ENCODE results near the gene GRIN2A.

Gene GRIN2A

DNA sequence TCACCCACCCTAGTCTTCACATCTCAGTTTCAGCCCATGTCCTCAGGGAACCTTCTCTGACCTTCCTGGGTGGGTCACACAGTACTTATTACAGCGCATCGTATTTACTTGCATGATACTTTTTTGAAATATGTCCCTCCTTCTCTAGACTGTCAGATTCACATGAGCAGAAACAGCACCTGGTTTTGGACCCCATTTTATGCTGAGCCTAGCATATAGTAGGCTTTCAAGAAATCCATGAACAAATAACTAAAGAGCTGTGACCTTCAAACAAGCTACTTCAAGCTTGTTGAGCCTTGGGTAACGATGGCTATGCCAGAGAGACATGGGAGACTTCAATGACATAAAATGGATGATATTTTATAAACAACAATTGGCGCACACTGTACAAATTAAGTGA lies 150.3 kb downstream of the GRIN2A start:
- ATAC-seq (no peak), DNase-seq (no peak)

DNA sequence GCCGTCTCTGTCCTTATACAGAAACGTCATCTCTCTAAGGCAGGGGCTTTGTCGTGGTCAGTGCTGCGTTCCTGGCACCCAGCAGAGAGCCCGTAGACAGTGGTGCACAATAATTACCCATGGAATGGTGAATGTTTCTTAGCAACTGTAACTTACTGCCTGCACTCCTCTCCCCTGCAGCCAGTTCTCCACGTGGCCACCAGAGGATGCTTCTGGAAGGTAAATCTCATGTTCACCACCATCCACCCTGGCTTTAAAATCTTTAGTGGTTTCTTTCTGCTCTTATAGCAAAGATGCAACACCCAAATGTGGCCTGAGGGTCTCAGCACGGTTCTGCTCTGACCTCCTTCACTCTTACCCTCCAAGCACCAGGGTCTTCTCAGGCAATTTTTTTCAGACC lies 150.8 kb downstream of the GRIN2A start:
- DNase-seq (no peak), ATAC-seq (no peak)

DNA sequence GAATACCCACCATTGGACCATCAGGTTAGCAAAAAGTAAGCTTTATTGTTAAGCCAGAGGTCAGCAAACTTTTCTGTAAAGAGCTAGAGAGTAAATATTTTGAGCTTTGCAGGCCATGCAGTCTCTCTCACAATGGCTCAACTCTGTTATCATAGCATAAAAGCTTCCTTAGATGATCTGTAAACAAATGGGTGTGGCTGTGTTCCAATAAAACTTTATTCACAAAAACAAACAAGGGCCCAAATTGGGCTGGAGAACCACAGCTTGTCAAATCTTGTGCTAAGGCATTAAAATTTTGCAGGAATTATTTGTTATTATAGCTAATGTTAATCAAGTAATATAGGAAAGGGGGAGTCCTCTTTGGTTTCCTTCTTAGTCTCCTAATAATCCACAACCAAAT lies 153.6 kb downstream of the GRIN2A start:
- no peak for DNase-seq
- ATAC-seq: no peak

DNA sequence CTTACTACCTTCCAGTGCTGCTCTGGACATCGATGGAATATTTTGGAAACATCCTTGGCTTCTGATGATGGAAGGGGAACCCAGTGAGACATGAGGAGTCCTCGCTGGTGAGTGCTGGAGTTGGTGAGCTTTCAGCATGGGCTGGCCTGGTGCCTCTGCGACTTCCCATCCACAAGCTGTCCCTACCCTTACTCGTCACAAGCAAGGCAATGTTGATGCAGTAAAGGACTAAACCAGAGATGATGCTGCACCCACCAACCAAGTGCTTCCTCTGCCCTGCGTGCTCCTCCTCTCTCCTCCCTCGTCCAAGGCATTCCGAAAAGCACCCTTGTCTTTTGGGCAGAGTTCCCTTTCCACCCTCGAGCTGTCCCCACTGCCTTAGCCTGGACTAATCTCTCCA lies 154.7 kb downstream of the GRIN2A start:
- DNase-seq: no peak
- ATAC-seq: no peak

DNA sequence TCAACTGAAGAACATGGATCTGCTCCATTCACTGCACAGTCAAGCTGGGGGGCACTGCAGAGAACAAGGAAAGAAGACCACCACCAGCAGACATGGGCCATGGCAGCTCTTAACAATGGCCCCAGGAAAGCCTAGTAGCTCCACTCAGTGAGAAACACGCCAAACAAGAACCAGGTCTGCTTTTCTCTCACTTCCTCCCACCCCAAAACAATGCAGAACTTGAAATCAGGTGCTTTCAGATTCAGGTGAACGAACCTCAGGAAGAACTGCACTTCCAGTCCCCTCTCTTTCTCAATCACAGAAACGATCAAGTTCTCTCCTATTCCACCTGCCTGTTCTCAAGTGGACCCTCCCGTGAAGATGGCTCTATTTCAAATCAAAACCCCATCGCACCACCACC lies 155.6 kb downstream of the GRIN2A start:
- DNase-seq (no peak), ATAC-seq (no peak)

DNA sequence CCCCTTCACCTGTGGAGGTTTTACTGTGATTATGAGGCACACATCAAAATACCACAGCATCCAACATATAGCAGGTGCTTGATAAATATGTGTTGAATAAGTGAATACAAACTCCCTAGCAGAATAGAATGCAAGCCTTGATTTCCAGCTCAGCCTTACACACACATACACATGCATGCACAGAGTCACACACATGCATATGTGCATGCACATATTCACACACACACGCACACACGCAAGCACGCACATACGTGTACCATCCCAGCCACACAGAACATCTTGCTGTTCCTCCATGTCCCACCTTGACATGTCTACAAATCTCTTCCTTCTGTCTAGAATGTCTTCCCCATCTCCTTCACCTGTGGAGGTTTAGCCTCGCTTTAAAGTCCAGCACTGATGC lies 160.1 kb downstream of the GRIN2A start:
- ATAC-seq: no peak
- no peak for DNase-seq

DNA sequence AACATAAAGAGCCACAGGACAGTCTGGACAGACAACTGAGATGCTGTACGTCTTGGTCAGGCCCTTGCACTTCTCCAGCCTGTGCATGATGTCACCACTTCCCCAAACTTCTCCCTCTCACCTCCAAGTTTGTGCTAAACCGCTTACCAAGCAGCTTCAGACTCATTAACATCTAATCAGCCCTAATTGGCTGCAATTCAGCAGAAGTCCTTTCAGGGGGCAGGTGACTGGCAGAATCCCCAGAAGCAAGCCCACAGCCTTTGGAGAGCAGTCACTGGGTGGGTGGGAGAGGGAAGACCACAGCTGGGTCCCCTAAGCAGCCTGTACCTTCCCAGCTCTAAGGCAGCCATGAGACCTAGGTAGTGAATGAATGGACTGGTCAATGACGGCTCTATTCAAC lies 161.4 kb downstream of the GRIN2A start:
- ATAC-seq (no peak), DNase-seq (no peak)

DNA sequence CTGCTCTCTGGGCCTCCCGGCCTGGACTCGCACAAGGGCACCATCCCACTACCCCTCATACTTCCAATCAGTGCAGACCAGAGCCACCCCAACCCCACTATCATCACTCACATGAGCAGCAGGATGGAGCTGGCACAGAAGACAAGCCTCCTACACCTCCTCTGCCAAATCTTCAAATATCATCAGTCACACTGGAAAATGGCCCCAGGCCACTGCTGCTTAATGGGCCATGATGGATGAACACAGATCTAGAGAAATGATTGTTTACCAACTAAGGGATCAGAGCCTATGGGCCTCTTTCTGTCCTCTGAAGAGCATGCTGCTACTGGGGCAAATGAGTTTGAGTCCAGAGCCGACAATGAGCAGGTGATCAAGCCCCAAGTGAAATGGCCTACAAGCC lies 165.5 kb downstream of the GRIN2A start:
- DNase-seq: no peak
- ATAC-seq: no peak

DNA sequence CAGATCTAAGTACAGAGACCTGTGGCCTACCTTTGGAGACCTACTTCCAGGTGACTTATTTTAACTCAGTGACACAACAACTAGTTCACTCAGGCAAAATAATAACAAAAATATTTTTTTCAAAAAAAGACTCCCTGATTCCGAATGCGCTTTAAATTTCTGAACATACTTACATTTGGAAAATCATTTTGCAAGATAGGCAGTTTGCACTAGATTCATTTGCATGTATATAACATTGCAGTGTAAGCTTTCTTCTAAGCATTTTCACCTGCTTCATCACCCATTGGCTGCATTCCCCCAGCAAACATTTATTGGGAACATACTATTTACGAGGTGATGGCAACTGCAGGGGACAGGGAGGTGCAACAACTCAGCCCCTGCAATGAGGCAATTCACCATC lies 166.8 kb downstream of the GRIN2A start:
- ATAC-seq (no peak), DNase-seq (no peak)

DNA sequence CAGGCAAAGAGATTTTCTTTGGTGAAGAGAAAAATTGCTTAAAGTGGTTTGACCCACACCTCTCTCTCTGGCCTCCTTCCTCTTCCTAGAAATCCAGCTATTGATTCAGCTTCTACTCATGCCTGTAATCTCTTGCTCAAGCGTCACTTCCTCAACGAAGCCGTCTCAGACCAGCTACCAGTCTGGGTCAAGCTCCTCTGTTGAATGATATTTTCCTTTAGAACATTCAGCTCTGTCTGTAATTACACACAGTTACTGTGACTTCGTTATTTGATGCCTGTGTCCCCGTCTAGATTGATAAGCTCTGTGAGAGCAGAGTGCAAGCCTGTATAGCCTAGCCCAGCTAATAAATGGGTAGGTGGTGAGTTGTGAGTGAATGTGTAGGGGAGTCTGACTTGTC lies 168.5 kb downstream of the GRIN2A start:
- no peak for ATAC-seq

DNA sequence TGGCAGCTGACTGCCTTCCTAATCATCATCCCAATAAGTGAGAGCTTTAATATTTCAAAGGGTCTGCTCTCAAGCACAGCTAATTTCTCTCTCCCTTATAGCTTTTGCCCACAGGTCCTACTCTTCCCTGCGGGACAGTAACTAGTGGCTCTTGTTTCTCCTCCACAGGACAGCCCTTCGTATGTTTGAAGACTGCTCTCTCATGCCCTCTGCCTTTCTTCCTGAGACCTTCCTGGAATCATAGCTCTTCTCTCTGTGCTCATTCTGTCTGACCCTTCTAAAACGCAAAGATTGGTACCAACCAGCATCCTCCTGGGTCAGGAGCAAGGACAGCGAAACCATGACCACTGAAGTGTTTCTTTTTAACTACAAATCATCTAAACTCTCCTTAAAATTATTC lies 168.9 kb downstream of the GRIN2A start:
- no peak for ATAC-seq
- no peak for DNase-seq

More for the DNA sequence above, 168.5 kb downstream of the GRIN2A start:
- DNase-seq: no peak

DNA sequence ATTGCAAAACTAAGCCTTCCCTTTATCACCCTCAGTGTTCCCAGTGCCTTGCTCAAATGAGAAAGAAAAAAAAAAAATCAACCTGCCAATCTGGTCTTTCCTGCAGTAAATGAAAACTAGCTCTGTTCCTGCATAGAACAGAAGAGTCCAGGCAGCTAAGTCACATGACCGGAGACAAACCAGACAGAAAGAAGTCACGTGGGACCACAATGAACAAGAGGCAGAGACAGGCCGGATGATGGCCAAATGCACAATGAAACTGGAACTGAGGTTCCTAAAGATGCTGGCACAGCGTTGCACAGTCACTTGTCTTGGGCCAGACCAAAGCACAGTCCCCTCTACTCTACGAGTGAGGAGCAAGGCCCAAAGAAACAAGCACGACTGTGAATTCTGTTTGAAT lies 172.5 kb downstream of the GRIN2A start:
- DNase-seq (no peak), ATAC-seq (no peak)

DNA sequence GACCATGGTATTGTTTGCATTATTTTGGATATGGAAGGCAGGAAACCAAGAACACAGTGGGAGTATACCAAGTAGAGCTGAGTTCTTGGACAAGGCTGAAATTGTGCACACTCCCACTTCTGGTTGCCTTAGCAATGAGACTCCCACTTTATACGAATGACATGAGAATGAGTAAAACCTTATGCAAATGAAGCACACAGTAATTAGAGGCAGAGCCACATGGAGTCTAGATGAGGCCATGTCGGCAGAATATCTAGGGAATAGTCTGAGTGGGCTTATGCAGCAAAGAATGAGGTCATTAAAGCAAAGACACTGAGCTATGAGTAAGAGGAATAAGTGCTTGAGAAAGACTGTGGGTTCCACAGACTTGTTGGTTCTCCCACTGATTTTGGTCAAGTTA lies 178.7 kb downstream of the GRIN2A start:
- ATAC-seq (no peak), DNase-seq (no peak)

DNA sequence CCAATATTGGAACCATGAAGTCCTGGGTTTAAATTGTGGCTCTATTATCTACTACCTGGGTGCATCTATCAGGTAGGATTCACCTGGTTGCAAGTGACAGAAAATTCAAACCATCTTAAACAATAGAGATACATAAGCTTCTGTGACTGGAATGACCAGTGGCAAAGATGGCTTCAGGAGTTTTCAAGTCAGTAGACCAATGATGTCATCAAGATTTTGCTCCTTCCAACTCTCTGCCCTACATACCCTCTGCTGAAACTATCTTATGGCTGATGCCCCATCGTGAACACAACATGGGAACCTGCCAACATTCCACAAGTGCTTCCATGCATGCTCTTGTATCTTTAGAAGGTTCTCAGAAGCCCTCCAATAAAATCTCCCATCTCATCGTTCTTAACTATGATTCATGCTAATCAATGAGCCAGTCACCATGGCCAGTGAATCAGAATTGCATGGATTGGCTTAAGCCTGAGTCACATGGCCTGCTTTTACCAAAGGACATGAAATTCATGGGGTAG lies 180.9 kb downstream of the GRIN2A start:
- DNase-seq: no peak
- no peak for ATAC-seq

DNA sequence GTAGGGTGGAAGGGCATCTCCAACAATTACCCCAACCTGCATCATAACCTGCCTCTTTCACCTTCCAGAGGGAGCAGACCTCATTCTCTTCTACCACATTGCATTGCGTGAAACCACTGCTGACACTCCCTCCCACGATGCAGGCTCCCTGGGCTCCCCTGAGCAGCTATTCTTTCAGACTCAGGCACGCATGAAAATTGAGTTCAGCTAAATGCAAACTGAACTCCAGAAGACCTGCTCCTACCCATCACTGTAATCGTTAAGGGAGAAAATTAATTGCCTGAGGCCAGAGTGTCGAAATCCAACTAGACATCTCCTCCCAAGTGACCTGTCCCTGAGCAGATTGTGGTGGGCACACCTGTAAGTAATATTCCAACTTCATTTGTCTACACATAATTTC lies 186.0 kb downstream of the GRIN2A start:
- DNase-seq: no peak
- ATAC-seq: no peak

DNA sequence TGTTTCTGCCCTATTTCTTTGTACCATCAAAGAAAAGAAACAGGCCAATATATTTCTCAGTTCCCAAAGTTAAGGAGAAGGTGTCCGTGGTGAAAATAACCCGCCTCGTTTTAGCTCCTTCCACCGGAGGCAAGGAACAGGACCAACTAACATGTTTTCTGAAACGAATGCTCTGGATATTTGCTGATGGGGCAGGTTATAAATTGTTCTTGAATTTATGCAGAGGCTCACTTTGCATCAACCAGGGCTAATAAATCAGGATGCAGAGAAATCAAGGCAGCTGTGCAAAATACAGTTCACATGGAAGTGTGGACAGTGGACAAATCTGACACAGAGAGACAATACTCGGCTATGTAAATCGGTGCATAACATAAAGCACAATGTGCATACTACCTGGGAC lies 189.8 kb downstream of the GRIN2A start:
- no peak for ATAC-seq
- no peak for DNase-seq

DNA sequence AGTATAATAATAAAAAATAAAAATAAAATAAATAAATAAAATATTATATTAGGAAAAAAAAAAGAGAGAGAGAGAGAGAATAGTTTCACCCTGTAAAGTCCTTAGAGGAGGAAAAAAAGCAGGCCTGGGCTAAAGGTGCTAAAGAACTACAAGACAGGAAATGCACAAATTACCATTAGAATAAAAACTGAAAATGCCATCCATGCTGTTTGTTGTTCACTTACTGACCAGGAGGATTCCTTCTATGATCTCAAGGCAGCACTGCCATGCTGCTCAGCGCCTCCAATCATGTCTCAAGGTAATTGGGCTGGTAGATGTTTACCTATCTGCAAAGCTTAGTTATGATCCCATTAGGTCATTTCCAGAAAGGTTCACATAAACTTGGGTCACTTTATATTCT lies 201.2 kb downstream of the GRIN2A start:
- DNase-seq: no peak
- no peak for ATAC-seq

DNA sequence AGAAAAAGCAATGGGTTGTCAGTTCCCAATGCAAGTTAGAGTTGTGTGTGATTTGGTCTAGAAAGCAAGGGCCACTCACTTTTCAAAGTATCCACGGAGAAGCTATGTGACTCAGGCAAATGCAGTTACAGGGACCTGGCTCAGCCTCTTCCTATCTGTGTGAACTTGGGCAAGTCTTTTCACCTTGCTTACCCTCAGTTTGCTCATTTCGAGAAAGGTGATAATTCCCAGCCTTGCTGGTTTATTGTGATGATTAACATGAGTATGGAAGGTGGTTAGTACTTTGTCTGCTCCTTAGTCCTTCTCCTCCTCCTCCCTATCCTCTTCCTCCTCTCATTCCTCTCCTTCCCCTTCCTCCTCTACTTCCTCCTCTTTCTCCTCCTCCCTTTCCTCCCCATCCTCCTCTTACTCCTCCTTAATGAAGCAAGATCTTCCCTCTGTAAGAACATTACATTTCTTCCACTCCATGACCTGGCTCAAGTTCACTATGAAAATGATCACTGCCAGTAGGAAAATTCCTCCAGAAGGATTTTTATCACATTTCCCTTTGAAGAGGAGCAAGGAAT lies 204.0 kb downstream of the GRIN2A start:
- DNase-seq (no peak), ATAC-seq (no peak)

DNA sequence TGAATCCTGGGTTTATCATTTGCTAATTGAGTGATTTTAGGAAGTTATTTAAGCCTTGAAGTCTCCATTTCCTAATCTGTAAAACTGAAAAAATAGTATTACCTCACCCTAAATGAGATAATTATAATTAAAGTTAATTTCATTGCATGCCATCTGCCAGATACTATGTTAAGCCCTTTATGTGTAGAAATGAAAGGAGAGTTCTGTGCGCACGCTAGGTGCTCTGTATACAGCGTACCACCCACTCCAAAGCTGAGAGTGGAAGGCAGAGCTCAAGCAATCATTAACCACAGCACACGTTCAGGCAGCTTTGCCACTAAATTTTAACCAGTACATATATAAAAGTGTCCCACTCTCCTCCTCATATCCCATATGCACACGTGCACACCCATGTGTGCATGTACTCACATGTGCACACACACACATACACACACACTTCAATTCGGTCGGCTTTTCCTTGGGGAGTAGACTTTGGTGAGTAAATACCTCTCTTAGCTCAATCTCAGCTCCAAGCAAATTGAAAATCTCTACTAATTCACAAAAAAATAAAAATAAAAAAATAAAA lies 204.8 kb downstream of the GRIN2A start:
- DNase-seq (no peak), ATAC-seq (no peak)

DNA sequence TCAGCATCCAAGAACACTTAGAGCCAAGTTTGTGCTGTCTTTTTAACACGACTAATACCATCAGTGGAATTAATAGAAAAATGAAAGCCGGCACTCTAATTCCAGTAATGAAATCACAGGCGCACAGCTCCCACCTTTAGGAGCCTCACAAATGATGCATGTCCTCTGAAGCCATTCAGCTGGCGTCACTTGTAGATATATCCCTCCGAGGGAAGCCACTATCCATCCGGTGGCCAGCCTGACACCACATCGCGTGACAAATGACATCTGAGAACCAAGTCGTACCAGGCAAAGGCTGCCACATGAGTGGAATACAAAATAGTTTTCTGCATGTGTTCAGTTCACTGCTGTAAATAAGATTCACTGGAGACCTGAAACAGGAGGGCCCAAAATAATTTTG lies 205.6 kb downstream of the GRIN2A start:
- DNase-seq (no peak), ATAC-seq (no peak)

DNA sequence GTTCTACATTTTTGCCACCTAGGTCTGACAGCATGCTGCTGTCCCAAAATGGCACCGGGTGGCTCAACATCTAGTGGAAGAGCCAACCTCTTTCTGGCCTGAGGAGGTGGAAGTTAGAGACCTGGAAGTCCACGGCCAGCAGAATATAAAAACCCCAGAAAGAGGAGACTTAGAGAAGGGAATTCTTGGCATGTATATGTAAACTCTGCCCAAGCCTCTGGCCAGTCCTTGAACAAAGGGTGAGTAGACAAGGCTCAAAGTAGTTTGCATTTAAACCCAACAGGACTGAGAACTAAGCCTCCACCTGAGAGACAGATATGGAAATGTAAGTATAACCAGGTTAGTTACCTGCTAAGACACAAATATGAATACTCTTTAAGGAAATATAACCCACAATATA lies 210.3 kb downstream of the GRIN2A start:
- no peak for ATAC-seq

DNA sequence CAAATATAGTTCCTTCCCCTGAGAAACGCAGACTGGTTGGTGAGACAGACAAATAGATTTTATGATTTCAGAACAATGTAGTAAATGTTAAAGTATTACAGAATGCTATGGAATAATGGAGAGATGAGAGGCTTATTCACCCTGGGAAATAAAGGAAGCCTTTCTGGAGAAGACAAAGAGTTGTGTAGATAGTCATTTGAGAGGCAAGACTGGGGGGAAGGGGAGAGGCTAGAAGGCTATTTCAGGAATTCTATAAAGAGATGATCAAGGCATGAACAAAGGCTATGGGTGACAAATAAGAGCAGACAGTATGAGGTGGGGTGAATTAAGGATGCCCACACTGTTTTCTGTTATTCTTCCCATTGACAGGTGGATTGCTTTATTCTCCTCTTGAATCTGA lies 211.4 kb downstream of the GRIN2A start:
- ATAC-seq (no peak), DNase-seq (no peak)

More for the DNA sequence above, 210.3 kb downstream of the GRIN2A start:
- no peak for DNase-seq

DNA sequence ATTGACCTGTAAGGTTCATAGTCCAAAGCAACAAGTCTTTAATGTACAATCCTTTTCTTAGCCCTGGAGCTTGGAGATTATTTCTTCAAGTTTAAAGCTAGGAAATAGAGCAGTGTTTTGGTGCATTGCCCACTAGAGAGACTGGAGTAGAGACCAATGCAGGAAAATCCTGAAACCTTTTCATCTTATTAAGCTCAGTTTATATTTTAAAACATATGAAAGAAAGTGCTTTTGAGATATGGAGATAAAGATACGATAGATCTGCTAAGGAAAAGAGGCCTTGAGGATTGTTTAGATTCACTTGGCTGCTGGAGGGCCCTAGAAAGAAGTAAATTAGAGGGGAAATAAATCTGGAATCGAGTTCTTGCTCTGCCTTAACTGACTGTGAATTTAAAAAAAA lies 212.0 kb downstream of the GRIN2A start:
- no peak for DNase-seq
- no peak for ATAC-seq

DNA sequence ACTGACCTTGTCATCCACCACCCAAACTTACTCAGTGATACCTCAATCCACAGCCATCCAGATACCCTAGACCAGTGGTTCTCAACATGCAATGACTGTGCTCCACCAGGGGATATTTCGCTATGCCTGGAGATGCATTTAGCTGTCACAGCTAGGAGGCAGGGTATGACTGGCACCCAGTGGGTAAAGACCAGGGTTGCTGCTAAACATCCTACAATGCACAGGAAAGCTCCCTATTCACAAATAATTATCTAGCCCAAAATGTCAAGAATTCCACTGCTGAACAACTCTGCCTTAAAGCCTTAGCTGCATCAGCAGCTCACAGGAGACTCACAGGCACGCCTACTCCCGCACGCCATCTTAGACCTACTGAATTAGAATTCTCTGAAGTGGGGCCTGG lies 212.6 kb downstream of the GRIN2A start:
- no peak for ATAC-seq
- no peak for DNase-seq
